ENCODE data around the gene CXCL17.

CXCL17 gene

DNA sequence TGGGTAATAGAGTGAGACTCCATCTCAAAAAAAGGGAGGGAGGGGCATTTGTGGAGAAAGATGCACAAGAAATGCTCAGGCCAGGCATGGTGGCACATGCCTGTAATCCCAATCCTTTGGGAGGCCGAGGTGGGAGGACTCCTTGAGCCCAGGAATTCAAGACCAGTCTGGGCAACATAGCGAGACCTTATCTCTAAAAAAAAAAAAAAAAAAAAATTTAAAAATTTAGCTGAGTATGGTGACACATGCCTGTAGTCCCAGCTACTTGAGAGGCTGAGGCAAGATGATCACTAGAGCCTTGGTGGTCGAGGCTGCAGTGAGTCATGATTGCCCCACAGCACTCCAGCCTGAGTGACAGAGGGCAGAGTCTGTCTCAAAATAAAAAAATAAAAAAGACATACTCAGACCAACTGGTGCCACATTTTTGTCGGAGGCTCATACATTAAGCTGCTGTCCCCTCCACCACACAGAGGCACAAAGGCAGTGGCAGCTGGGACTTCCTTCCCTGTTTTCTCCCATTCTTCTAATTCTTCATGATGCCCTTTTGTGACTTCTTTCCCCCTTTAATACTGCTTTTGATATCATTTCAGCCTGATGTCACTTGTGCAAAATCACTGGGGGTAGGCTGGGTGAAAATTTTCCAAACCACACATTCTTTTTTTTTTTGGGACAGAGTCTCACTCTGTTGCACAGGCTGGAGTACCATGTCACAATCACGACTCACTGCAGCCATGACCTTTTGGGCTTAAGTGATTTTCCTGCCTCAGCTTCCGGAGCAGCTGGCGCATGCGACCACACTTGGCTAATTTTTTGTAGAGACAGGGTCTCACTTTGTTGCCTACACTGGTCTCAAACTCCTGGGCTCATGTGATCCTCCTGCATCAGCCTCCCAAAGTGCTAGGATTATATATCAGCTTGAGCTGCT lies 26.8 kb upstream of the CXCL17 start:
- H3K4me1 ChIP-seq (ENCODE audit: control insufficient read depth in 1 of 2, insufficient read depth in 1 of 2, low read depth in 1 of 2, low read length in 1 of 2), result peaks cover 35 to 39% of the 10 kb centered on the region in 2 experiments
- H3K4me3 ChIP-seq (ENCODE audit: low read depth in 1 of 2, low read length in 1 of 2), result no peak overlapping the region
- no peaks in the 10 kb centered on the region for H3K36me3 ChIP-seq
- TF ChIP-seq, protein P1, sequence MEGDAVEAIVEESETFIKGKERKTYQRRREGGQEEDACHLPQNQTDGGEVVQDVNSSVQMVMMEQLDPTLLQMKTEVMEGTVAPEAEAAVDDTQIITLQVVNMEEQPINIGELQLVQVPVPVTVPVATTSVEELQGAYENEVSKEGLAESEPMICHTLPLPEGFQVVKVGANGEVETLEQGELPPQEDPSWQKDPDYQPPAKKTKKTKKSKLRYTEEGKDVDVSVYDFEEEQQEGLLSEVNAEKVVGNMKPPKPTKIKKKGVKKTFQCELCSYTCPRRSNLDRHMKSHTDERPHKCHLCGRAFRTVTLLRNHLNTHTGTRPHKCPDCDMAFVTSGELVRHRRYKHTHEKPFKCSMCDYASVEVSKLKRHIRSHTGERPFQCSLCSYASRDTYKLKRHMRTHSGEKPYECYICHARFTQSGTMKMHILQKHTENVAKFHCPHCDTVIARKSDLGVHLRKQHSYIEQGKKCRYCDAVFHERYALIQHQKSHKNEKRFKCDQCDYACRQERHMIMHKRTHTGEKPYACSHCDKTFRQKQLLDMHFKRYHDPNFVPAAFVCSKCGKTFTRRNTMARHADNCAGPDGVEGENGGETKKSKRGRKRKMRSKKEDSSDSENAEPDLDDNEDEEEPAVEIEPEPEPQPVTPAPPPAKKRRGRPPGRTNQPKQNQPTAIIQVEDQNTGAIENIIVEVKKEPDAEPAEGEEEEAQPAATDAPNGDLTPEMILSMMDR (IDR thresholded peaks at IDR 0.05), result no peak
- peak overlapping the region; percentile 31 for H3K27ac ChIP-seq
- H3K27me3 ChIP-seq, result no peaks in the 10 kb centered on the region
- H3K9me3 ChIP-seq, result no peaks in the 10 kb centered on the region

DNA sequence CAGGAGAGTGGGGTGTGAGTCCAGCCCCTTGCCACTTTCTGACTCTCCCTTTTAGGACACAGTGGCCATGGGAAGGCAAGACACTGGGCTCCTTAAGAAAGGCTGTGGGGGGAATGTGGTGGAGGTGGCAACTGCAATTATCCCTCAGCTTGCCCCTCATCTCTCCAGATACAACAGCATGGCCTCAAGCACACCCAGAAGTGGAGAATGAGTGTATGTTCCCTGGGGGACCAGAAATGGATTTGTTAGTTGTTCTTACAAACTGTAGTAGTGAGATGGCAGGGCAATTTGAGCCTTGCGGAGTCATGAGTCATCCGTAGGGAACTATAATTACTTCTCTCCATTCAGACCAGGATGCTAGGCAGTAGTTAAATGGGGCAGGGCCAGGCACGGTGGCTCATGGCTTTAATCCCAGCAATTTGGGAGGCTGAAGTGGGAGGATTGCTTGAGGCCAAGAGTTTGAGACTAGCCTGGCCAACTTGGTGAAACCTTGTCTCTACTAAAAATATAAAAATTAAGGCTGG lies 25.6 kb upstream of the CXCL17 start:
- Histone ChIP-seq H3K27ac (no peak overlapping the region), H3K36me3 (no peaks in the 10 kb centered on the region)

DNA sequence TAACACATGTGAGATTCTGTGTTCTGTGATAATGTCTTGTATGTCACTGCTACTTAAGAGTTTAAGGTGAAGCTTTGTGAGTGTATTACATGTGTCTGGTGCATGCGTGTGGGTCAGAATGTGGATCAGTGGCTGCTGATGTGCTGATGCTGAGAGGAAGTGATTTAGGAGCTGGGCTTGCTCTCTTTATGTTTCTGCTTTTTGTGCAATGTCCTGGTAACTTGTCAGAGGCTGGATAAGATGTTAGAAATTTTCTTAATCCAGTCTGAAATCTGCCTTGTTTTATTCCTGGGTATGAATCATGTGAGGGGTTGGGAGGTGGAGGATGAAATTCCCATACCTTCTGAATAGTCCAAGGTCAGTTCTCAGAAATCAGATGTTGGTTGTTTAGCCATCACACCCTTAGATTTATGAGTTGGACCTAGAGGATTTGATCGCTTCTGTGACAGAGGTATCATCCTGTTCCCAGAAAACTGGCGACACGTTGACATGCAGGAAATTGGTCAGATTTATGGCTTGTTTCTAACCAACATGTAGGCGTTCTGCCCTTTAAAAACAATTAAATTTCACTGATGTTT lies 24.5 kb upstream of the CXCL17 start:
- Histone ChIP-seq H3K27ac (peak overlapping the region; percentile 69), H3K4me1 (ENCODE audit: control insufficient read depth in 1 of 2, insufficient read depth in 1 of 2, low read depth in 1 of 2, low read length in 1 of 2) (peaks cover 38 to 40% of the 10 kb centered on the region in 2 experiments), H3K36me3 (no peaks in the 10 kb centered on the region), H3K27me3 (no peaks in the 10 kb centered on the region), H3K9me3 (no peaks in the 10 kb centered on the region), H3K4me3 (ENCODE audit: low read depth in 1 of 2, low read length in 1 of 2) (no peak overlapping the region)
- TF ChIP-seq, protein P1 (IDR thresholded peaks at IDR 0.05), result no peak

More for the DNA sequence above, 25.6 kb upstream of the CXCL17 start:
- Histone ChIP-seq H3K9me3 (no peaks in the 10 kb centered on the region), H3K4me3 (ENCODE audit: low read depth in 1 of 2, low read length in 1 of 2) (no peak overlapping the region), H3K27me3 (no peaks in the 10 kb centered on the region), H3K4me1 (ENCODE audit: control insufficient read depth in 1 of 2, insufficient read depth in 1 of 2, low read depth in 1 of 2, low read length in 1 of 2) (peaks cover 35 to 38% of the 10 kb centered on the region in 2 experiments)
- TF ChIP-seq, protein P1 (IDR thresholded peaks at IDR 0.05), result no peak

DNA sequence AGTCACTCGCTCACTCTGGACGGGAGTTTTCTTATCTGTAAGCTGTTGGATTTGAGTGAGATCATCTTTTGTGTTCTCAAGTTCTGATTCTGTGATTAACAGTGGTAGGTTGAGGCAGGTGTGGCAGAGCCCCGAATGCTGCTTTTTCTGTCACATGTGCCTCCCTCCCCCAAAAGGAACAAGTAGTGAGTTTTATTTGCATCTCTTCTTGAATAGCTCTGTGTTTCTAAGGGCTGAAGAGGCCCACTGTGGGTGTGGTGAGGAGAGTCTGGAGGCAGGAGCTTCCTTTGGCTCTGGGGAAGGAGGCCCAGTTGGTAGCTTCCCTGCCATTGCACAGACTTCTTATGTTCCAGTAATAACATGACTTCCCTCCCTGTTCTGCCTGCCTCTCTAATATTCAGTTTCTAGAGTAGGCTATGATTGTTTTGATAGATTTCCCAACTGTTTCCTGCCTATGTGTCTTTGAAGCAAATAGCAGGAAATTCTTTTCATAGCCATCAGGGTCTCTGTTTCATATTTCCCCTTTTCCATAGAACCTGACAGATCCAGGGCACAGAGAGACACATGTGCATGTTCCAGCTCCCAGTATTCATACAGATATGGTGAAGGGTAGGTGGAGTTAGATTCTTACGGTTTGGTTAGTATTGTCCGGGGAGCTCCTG lies 23.9 kb upstream of the CXCL17 start:
- Histone ChIP-seq H3K27me3 (no peaks in the 10 kb centered on the region), H3K36me3 (no peaks in the 10 kb centered on the region), H3K9me3 (no peaks in the 10 kb centered on the region), H3K4me1 (ENCODE audit: control insufficient read depth in 1 of 2, insufficient read depth in 1 of 2, low read depth in 1 of 2, low read length in 1 of 2) (peaks cover 38 to 45% of the 10 kb centered on the region in 2 experiments), H3K27ac (peak overlapping the region; percentile 69), H3K4me3 (ENCODE audit: low read depth in 1 of 2, low read length in 1 of 2) (no peak overlapping the region)
- TF ChIP-seq, protein P1 (IDR thresholded peaks at IDR 0.05), result no peak

DNA sequence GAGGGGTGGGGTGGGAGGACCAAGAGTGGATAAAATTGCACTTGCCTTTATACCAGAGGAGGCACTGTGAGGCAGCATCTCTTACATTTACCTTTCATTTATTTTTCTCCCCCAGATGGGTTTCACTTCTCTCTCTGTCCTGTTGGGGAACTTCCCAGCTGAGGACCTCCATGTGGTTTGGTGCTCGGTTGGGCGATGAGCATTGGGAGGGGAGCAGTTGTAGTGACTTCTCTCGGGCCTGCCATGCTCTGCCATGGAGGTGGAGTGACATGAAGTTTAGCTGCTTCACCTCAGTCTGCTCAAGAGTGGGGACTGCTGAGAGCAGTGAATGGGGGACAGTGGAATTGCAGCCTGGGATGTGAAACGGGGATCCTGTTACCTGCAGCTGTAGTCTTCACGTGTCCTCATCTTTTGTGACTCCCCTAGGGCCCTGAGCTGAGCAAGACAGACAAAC lies 23.1 kb upstream of the CXCL17 start:
- H3K4me1 ChIP-seq (ENCODE audit: control insufficient read depth in 1 of 2, insufficient read depth in 1 of 2, low read depth in 1 of 2, low read length in 1 of 2), result peaks cover 38 to 45% of the 10 kb centered on the region in 2 experiments
- H3K27me3 ChIP-seq, result no peaks in the 10 kb centered on the region
- peak overlapping the region; percentile 69 for H3K27ac ChIP-seq
- no peak overlapping the region for H3K4me3 ChIP-seq (ENCODE audit: low read depth in 1 of 2, low read length in 1 of 2)
- no peaks in the 10 kb centered on the region for H3K36me3 ChIP-seq
- TF ChIP-seq, protein P1 (IDR thresholded peaks at IDR 0.05), result no peak
- H3K9me3 ChIP-seq, result no peaks in the 10 kb centered on the region
